22Rv1 (cell line): ENCODE results near the gene DOCK10.

ENCODE experiments used
- ZFX ChIP-seq: fragments of 450-650 bp; IDR thresholded peaks from 2 replicates; pipeline ENCODE4 v1.6.1; 2017; ENCODE audit warnings: antibody characterized with exemption, borderline replicate concordance
- TF ChIP-seq, protein P1 (sequence below): fragments of 450-650 bp; IDR thresholded peaks from 2 replicates; pipeline ENCODE4 v1.5.1; 2017; ENCODE audit warnings: mild to moderate bottlenecking

DNA sequence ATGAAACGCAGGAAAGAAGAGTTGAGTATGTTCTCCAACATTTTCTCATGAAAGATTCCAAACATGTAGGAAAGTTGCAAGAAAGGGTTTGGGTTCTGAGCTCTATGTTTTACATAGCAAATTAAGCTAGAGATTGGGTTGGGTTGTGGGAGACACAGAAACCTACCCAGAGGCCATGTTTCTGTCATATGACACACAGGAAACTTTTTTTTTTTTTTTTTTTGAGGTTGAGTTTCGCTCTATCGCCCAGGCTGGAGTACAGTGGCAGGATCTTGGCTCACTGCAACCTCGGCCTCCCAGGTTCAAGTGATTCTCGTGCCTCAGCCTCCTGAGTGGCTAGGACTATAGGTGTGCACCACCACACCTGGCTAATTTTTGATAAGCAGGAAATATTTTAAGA lies 57.6 kb downstream of the DOCK10 start:
- TF ChIP-seq, protein P1, sequence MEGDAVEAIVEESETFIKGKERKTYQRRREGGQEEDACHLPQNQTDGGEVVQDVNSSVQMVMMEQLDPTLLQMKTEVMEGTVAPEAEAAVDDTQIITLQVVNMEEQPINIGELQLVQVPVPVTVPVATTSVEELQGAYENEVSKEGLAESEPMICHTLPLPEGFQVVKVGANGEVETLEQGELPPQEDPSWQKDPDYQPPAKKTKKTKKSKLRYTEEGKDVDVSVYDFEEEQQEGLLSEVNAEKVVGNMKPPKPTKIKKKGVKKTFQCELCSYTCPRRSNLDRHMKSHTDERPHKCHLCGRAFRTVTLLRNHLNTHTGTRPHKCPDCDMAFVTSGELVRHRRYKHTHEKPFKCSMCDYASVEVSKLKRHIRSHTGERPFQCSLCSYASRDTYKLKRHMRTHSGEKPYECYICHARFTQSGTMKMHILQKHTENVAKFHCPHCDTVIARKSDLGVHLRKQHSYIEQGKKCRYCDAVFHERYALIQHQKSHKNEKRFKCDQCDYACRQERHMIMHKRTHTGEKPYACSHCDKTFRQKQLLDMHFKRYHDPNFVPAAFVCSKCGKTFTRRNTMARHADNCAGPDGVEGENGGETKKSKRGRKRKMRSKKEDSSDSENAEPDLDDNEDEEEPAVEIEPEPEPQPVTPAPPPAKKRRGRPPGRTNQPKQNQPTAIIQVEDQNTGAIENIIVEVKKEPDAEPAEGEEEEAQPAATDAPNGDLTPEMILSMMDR = no peak
- TF ChIP-seq ZFX = no peak
